NCI-H345 treated with DMSO at 0.1 percent for 48 hours (cell line): ENCODE results near the gene SLC12A8.

ENCODE experiments used
- DNase-seq: peaks from one replicate; lab custom pipeline; 2025; ENCODE audit not compliant: unreplicated experiment; lab: John Stamatoyannopoulos, UW

SLC12A8 gene

GRCh38 chr3:125154800-125155269, 57.7 kb downstream of the SLC12A8 start:
- DNase-seq = no peak

DNA sequence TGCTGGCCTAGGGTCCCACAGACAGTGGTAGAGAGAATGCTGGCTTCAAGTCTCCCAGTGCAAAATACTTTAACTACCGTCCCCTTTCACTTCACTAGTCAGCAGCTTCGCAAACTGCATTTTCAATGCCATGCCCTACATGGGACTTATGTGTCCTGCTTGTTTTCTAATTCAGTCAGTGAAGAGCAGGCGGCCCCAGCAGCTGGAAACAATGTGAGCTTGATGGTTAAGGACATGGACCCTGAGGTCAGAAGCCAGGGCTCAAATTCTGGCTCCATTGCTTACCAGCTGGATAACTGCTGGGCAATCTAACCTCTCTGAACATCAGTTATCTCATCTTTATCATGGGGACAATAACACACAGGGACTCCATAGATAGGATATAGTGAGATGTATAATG, 58.4 kb downstream of the SLC12A8 start:
- DNase-seq = no peak

GRCh38 chr3:125152951-125153350, 59.6 kb downstream of the SLC12A8 start:
- DNase-seq = no peak

GRCh38 chr3:125151916-125152315, 60.6 kb downstream of the SLC12A8 start:
- no peak for DNase-seq

DNA sequence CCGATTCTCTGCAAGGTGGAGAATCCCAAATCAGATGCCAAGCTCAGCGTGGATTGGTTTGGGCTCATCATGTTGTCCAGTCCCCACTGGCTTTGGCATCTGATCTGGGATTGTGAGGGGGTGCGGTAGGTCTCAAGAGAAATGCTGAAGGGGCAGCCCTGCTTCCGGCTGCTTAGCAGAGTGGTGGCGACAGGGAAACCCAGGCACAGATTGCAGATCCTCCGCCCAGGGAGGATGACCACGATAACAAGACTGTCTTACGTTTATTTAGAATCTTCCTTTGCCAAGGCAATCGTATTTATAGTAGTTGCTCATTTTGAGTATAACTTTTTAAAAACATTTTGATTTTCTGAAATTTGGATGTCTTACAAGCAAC, 61.1 kb downstream of the SLC12A8 start:
- no peak for DNase-seq

DNA sequence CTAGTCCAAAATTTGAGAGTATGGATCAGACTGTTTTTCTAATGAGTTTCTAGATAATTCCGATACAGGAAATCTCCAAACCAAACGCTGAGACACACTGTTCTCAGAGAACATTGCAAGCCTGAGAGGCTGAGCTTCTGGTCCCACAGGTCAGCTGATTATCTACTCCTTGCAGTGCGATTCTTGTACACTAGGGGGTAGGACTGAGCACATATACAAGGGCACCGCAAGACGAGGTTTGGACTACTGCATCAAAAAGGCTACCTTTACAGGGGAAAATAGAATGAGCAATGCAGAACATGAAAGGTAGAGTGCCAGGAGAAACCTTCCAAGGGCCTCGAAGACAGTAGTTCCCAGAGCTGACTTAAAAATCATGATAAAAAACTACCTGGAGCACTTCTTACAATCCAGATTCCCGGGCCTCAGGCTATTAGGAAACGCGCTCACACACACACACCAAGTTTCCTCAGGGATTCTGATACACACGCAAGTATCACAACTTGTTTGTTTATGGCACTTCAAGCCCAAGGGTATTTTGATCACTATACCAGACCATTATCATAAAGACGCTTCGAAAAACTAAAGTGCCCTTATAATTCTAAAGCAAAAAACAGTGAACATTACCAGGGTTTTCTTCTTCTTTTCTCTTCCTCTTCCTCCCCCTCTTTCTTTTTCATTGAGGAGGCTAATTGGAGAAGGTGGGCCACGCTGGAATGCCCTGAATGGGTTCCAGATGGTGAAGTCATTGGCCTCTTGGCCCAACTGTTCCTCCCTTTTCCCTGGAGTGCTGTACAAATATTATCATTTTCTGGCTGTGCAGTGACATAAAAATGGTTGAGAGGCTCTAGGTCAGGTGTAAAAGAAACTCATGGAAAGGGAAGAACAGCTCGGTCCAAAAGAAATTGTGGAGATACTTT, 61.8 kb downstream of the SLC12A8 start:
- no peak for DNase-seq

- no peak for DNase-seq
These were observed 63.1 kb downstream of the SLC12A8 start for GRCh38 chr3:125149462-125149861.

GRCh38 chr3:125148836-125149235, 63.7 kb downstream of the SLC12A8 start:
- DNase-seq = no peak

GRCh38 chr3:125148016-125148812, 64.3 kb downstream of the SLC12A8 start:
- no peak for DNase-seq

- no peak for DNase-seq
These were observed 65.1 kb downstream of the SLC12A8 start for GRCh38 chr3:125147491-125147820.

DNA sequence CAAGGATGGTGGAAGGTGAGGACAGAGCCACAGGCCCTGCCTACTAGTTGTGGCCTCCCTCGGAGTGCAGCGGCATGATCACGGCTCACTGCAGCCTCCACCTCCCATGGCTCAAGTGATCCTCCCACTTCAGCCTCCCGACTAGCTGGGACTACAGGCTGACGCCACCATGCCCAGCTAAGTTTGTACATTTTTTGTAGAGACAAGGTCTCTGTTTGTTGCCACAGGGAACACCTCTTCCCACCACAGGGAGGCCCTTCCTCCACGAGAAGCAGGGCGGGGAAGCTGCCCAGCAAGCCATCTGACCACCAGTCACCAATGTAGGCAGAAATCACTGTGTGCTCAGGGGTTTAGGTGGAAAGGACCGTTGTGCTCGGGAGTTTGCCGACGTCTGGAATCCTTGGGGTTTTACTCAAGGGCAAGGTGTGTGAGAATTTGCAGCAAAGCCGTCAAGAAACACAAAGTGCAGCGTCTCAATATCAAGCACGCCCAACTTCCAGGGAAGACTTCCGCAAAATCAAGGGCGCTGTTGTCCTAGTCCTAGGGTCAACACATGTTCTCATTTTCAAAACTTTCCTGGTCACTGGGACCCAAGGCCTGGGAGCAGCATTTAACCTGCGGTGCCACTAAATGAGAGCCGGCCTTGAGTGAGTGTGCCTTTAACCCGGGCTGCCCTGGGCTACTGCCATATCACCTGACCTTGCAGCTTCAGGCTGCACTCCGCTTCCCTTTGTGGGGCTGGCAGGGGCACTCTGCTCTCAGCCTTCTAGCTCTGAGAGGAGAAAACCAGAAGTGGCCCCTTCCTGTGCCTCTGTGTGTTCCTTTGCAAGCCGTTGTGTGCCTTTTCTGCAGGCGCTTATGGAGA, 65.7 kb downstream of the SLC12A8 start:
- DNase-seq = no peak

GRCh38 chr3:125145751-125146475, 66.6 kb downstream of the SLC12A8 start:
- no peak for DNase-seq

- DNase-seq = no peak
These were observed 67.8 kb downstream of the SLC12A8 start for GRCh38 chr3:125144653-125145314.

DNA sequence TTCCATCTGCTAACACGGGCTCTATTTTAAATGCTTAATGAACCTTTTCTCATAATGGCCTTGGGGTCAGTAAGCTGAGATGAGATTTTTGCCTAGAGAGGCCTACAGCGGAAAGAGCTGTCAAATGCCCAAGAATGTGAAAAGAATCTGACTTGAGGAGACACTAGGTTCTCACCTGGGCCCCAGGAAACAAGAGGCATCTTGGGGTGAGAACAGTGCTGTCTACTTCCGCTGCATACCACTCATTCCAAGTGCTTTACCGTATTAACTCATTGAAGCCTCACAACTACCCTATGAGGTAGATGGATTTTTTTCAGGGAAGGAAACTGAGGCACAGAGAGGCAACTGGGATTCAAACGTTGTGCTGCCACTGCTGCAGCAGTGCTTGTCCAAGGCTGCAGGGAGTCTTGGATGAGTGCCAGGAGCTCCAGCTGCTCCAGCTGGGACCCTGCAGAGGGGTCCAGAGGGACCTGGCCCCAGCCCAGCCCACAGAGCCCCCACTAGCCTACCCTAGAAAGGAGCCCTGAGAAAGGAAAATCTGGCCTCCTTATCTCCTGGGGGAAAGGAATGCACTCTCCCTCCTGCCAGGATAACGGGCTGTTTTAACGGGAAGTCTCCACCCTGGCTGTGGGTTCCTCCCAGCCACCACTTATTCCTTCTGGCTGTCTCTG, 68.4 kb downstream of the SLC12A8 start:
- DNase-seq = no peak

- no peak for DNase-seq
These were observed 69.0 kb downstream of the SLC12A8 start for GRCh38 chr3:125143538-125143937.

GRCh38 chr3:125142940-125143339, 69.6 kb downstream of the SLC12A8 start:
- DNase-seq = no peak

GRCh38 chr3:125142420-125142778, 70.1 kb downstream of the SLC12A8 start:
- no peak for DNase-seq

DNA sequence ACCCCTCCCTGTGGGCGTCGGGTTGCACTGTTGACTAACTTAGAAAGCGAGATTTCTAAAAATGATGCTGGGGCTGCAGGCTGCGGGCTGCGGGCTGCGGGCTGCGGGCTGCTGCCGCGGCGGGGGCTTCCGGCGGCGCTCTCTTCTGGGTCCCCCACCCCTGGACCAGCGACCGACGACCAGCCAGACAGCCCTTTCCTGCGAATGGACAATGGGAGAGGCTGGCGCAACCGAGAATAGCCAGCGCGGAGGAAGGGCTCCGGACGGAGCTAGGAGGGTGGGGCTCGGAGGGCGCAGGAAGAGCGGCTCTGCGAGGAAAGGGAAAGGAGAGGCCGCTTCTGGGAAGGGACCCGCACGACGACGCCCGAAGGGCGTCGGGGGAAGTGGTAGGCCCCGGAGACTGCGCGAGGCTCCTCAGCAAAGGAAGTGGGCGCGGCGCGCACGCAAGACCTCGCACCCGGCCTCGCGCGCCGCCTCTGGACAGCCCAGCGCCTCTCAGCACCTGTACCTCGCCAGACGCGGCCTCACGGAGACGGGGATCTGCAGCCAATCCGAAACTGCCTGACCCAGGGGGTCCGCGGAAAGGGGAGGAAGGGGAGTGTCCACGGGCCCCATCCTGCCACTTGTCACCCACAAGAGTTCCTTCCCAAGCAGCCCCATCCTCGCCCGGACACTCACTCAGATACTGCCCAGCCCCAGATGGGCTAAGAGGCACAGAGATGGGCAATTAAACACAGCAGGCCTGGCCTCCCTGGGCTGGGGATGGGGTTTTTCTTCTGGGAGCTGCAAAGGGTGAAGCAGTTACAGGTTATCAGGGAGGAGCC, 70.7 kb downstream of the SLC12A8 start:
- no peak for DNase-seq
